Ecto neural progenitor cell (in vitro differentiated cells): ENCODE results near the gene OR51E1.

Experiments
- DNase-seq: peaks from one replicate; pipeline ENCODE4 v3.0.0-alpha.2; 2018; ENCODE audit warnings: low spot score

Gene OR51E1

DNA sequence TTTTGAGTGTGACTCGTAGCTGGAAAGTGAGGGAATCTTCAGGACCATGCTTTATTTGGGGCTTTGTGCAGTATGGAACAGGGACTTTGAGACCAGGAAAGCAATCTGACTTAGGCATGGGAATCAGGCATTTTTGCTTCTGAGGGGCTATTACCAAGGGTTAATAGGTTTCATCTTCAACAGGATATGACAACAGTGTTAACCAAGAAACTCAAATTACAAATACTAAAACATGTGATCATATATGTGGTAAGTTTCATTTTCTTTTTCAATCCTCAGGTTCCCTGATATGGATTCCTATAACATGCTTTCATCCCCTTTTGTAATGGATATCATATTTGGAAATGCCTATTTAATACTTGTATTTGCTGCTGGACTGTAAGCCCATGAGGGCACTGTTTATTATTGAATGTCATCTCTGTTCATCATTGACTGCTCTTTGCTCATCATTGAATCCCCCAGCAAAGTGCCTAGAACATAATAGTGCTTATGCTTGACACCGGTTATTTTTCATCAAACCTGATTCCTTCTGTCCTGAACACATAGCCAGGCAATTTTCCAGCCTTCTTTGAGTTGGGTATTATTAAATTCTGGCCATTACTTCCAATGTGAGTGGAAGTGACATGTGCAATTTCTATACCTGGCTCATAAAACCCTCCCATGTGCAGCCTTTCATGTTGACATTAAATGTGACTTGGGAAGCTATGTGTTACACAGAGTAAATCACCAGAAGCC, 11.0 kb downstream of the OR51E1 start:
- DNase-seq, result no peak

DNA sequence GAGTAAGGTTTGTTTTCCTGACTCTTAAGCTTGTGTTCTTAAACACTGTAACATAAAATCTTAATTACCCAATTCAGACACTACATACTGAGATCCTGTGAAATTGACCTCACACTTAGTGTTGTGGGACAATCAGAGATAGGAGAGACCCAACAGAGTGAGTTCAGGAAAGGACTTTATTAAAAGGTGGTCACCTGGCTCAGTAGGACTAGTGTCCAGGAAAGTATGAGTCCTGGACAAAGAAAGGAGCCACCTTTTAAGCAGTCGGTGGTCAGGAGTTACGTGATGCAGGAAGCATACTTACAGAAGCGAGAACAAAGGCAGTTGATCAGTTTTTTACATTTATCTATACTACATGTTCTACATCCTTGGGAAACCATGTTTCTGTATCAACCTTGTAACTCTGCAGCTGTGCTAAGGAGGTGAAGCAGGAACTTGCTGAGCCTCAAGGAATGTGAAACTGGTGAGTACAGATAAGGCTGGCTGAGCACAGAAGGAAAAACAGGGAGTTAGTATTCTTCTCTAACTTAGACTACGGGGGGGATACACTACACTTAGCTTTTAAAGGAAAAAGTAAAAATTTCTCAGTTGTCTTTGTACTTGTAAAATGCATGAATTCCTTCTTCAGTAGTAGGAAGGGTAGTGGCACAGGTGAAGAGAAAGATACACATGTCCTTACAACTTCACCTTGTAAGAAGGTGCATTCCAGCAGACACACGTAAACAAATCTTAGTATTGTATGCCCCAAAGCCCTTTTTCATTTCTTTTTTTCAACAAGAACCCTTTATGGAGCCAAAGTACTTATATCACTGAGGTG, 15.1 kb downstream of the OR51E1 start:
- no peak for DNase-seq

DNA sequence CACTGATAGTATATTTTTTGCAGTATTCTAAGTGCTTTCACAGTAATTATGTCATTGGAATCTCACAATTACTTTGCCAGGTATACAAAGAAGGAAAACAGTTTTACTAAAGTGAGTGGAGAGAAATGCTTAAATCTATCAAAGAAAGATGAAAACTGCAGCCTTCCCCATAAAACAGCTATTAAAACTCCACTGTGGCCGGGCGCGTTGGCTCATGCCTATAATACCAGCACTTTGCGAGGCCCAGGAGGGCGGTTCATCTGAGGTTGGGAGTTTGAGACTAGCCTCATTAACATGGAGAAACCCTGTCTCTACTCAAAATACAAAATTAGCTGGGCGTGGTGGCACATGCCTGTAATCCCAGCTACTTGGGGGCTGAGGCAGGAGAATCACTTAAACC, 19.1 kb downstream of the OR51E1 start:
- no peak for DNase-seq

DNA sequence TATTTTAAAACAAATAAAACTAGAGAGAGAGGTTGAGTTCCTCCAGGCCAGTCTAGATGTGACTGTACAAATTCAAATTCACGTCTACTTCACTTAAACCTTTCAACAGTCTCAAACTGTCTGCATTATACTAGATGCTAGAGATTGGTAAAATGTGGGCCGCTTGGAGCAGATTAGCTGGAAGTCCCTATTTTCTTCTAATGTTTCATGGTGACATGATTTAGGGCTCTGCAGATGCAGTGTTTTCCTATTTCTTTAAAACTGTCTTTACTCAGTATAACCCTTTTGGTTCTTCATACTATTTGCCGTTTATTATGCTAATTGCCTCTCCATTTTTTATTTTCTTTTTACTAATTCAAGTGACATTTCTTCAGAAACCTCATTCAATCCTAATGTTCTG, 20.4 kb downstream of the OR51E1 start:
- no peak for DNase-seq

DNA sequence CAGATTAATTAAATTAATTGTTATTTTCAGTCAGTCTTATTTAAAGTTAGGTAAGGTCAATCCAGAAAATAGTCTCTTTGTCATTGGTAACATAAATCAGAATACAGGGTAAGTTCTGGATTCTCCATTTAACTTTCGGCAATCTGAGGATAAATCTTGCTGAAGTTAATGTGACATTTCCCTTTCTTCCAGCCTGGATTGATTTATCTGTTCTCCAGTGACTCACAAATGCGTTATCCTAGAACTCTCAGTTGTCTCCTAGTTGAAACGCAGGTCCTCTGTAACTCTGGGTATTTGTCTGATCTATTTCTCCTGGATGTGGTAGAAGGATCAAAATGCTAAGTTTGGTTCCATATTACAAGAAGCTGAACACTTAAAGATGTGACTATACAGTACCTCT, 21.0 kb downstream of the OR51E1 start:
- DNase-seq, result no peak

DNA sequence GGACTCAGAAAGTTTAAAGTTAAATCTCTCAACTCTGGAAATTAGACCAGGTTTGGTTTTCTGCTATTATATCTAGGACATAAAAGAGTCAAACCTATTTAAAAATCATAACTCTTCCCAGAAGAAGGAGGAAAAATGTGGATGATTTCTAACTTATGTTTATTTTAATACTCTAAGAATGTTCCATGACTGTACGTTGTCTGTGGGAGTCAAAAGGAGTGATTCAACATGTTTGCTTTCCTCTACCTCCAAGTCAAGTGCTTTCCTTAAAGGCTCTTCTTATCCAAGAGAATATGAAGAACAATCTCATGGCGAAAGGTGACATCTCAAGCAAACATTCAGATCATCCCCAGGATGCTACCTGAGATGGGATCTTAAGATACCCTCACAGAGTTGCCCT, 21.6 kb downstream of the OR51E1 start:
- DNase-seq, result no peak

DNA sequence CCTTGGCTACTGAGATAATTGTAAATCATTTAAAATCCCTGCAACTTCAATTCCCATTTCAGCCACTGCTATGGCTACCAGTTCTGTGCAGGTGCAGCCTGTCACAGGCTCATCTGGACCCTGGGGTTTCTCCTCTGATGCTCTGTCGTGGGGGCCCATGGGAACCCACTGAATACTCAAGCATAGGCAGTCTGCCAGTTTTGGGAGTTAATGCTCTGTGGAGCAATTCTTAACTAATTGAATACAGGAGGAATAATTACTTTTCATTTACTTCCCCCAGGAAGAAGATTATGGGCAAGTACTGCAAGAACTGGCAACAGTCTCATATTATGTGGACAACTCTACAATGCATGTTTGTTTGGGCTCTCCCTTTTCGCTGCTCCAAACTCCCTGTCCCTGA, 28.0 kb downstream of the OR51E1 start:
- DNase-seq, result no peak

DNA sequence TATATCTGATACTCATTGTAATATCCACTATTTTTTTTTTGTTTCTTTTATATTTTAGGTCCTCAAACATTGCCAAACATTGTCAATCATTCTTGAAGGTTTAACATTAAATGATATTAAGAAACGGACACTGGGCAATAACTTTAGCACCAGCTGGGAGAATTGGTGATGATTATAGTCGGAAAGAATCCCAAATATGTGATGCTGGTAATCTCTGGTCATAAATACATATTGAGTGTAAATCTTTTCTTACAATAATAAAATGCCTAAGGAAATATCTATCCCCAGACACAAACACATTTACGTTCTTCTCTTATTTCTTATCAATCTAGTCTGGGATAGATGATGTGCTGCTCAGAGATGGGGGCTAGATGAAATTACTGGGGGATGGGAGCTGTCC, 28.7 kb downstream of the OR51E1 start:
- DNase-seq, result no peak

DNA sequence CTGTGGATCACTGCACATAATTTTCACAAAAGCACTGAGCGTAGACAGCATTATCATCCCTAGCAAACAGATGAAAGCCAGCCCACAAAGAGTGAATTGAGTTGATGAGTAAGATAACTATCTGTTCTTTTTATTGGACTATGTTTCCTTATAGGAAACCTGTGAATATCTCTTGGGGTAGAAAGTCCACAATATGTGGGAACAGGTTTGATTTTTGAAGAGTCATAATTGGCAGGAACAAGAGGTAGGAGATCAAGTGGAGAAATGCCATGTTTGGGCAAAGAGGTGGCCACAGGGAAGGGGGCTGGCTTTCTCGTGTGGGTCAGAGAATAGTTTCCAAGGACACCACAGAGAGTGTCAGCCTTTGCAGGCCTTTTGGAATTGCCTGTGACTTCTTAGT, 30.0 kb downstream of the OR51E1 start:
- no peak for DNase-seq

DNA sequence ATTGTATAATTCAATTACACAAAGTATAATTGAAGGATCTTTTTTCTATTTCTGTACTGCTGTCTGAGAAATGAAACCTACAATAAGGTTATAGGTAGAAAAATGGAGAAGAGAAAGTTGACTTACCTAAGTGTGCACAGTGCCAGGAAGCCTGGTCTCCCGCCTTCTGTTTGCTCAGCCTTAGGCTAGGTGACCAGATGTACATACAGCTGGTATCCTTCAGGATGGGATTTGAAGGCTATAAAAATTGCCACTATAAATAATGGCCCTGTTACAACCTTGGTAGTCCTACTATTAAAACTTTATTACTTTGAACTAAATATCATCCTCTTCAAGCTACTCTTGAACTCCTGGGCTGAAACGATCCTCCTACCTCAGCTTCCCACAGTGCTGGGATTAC, 34.2 kb downstream of the OR51E1 start:
- no peak for DNase-seq

DNA sequence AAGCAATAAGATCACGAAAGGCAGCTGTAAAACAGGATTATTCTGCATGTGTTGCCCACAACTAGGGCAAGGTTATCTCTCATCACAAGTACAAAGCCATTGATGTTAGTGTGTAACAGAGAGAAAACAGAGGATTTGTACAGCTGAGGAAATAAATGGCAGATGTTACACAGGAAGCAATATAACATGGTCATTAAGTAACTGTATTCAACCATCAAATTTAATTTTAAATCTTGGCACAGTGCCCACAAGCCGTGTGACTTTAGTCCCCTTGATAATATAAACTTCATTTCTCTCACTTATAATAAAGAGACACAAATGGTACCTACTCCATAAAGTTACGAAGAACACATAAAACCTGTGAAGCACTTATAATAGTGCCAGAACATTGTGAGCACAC, 36.6 kb downstream of the OR51E1 start:
- no peak for DNase-seq

DNA sequence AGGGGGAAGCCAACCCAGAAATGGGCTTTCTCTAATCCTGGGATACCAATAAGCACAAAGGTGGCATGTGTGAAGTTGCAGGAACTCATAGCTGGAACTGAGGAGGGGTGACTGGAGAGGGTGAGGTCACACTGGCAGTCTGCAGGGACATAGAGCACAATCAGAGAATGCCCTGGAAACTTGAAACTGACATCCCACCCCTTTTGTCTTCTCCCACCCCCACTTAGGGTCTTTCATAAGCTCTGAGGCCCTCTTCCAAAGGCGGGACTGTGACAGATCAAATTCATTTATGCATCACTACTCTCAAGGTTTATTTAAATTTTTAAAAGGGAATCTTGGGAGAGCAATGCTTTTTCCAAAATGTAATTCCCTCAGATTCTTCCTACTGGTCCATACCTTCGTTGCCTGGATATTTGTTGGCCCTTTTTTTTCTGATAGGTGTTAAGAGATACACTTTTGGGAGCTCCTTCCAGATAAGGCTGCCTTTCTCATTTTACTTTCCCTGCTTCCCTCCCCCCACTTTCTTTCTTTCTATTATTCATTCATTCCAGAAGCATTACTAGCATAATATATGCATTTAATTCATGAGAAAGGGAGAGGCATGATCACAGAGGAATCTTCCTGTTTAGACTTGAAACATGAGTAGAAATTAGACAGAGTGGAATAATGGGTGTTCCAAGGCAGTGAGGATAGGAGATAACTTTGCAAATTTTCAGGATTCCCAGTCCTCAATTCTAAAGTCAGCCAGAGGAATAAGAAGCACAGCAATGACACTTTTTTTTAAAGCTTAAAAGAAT, 39.0 kb downstream of the OR51E1 start:
- DNase-seq, result no peak

DNA sequence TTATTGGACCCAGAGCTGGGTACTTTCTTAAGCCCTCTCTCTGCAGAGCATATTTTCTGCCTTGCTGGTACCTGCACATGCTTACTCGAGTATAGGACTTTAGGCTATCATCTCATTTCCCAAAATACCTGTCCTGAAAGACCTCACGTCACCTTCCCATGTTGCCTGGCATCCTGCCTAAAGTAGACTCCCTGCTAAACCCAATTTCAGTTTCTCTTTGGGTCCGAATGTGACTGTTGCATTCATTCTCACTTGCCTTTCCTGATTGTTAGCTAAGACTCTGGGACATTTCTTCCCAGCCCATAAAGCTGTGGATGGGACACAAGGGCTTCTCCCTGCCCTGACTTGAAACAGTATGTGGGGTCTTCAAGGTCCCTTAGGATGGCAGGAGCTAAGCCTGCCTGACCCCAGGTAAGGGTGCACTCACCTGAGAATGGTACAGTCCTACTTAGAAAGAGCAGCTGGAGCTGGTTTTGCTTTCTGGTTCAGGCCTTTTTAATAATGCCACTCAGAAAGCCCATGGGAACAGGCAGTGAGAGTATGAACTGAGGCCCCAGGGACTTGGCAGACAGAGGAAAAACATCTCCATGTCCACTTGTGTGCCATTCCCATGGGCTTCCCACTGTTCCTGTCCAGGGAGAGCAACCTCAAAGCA, 41.0 kb downstream of the OR51E1 start:
- DNase-seq, result no peak

DNA sequence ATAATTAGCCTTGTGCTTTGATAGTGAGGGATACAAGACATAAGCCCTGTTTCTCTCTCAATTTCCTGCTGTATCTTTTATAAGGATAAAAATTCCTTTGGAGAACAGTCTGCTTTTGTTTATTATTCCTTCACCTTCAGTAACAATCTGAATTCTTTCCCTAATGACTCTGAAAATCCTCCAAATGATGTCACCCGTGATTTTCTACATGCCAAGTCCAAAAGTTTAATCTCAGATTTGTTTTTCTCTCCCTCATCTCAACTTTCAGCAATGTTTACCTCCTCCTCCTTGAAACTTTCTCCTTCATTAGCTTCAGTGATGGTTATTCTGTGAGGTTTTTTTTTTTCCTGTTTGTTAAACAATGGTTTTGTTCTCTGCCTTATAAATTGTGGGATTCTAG, 51.7 kb downstream of the OR51E1 start:
- DNase-seq, result no peak

DNA sequence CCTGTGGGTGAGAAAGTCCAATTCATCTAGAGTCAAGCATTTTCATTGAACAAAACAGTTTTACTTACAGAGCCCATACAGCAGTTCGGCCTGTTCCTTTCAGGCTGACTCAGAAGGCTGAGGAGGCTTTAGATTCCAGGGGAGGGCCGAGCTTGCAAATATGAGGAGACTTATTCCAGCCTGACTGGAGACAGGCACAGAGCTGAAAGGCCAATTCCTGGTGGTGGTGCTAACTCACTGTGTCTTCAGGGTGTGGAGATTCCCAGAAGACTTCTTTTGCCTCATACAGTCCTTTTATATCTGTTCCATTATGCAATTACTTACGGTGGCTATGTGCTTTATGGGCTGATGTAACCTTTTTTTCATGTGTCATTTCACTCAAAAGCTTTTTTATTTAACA, 53.8 kb downstream of the OR51E1 start, which contains the start of gene OR51E2:
OR51E2 (minus strand) TSS at position 269 of the 400 bp plus-strand sequence. CDS start 15,142 bp downstream, outside the sequence.
- no peak for DNase-seq

DNA sequence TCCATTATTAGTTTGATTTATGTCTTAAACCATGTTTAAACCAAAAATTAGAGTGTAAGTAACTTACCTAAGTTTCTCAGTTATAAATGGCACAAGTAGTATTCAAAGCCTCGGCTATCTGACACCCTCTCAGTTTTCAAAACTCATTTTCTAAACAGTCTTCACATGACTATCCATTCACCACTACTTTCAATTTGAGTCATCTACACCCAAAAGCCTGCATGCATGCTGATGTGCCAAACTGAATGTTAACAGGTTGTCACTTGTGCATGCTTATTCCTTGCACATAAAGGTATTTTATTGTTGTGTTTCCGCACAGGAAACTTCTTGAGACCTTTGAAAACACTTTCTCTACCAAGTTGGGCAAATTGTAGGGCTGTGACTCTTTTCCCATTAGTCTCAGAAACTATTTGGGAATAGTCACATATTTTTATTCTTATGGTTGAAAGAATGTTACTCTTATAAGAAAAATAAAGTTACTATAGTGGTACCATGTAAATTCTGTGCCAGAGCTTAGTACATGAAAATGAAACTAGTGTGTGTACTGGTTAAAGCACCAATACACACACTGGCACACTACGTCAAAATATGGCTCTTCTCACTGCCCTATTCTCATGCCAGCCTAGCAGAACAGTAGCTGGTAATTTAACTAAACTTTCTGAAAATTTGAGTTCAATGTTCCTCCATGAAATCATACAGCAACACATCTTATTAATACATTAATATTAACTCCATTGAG, 56.1 kb downstream of the OR51E1 start:
- DNase-seq, result no peak

DNA sequence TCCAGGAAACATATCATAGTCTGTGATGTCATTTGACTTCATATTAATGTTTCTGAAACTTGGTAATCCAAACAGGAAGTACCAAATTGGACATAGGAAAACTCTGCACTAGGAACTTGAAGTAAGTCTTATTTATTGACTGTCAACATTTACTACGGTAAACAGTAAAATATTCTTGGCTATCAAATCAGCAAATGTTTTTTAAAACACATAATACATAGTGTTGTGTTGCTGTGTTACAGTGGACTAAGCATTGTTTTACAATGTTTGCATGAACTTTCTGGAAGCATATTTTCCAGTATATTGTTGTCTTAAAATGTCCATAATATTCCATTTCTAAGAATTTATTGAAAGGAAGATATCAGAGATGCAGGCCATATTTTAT, 56.6 kb downstream of the OR51E1 start:
- no peak for DNase-seq

DNA sequence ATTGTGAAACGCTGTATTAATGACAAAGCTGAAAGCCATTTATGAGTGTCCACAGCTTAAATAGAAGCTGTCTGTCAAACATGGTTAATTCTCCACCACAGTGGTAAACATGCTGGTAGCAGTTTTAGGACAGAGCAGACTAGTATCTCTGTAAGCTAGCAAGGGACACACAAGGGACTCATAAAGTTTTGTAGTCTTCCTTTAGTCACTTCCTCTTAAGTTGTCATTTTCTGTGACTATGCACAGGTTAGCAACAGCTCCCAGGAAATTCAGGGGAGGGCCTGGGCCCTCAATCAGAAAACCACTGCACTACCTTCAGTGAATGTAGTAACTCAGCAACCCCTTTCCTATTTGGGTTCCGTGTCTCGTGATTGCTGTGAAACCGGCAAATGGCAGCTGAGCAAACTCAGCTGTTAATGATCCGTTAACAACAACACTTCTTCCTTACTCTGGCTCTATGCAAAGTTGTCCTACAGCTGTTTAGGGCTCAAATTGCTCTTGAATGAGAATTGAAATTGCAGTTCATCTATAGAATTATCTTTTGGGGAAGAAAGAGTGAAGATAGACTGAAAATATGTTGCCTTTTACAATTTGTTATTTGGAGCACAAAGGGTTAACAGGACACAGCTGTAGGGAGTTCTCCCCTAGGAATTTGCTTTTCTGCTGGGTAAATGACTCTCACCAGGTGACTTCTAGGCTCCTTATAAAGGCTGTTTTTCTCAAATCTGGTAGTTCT, 60.4 kb downstream of the OR51E1 start, which contains the start of gene MMP26:
MMP26 (plus strand) TSS at position 731 of the 736 bp plus-strand sequence.
- no peak for DNase-seq

DNA sequence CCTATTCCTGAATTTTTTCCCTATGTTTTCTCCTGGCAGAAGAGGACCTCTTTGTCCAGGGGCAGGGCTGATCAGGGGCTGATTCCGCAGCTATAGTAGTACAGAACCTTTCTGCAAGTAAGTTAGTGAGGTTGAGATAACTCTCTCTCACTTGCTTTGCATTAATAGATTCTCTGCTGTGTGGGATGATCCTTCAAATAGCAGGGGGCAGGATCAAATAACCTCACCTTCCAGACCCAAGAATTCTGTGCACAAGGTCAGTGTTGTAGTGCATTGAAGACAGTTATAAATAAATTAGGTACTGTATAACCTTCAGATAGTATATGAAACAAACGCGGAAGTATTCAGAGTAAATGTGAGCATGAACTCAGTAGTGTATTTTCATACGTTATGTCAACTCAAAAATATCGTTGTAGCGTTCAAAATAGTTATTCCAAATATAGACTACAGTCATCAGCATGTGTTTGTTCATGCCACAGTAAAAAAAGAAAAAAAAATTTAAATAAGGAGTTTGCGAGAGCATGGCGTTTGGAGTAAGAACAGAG, 61.1 kb downstream of the OR51E1 start:
- no peak for DNase-seq
